HG03520 (cell line): ENCODE measurements around the gene CYP4F22.
"Not testable (repeated sequence)": the region's sequence is repeated elsewhere in the genome, so short reads cannot be mapped to it uniquely, and the experiment has no call there.

Experiments used
- ATAC-seq: cut with Tn5 transposase; IDR thresholded peaks from one replicate; pipeline ENCODE4 v1.9.1; 2021; ENCODE audit warnings: mild to moderate bottlenecking, moderate library complexity; ENCODE audit not compliant: unreplicated experiment

Gene CYP4F22

DNA sequence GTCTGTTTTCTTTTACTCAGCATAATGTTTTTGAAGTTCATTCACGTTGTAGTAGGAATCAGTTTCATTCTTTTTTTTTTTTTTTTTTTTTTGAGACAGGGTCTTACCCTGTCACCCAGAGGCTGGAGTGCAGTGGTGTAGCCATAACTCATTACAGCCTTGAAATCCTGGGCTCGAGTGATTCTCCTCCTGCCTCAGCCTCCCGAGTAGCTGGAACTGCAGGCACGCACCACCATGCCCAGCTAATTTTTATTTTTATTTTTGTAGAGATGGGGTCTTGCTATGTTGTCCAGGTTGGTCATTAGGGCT, 25.2 kb downstream of the CYP4F22 start:
- ATAC-seq, result not testable (repeated sequence)

DNA sequence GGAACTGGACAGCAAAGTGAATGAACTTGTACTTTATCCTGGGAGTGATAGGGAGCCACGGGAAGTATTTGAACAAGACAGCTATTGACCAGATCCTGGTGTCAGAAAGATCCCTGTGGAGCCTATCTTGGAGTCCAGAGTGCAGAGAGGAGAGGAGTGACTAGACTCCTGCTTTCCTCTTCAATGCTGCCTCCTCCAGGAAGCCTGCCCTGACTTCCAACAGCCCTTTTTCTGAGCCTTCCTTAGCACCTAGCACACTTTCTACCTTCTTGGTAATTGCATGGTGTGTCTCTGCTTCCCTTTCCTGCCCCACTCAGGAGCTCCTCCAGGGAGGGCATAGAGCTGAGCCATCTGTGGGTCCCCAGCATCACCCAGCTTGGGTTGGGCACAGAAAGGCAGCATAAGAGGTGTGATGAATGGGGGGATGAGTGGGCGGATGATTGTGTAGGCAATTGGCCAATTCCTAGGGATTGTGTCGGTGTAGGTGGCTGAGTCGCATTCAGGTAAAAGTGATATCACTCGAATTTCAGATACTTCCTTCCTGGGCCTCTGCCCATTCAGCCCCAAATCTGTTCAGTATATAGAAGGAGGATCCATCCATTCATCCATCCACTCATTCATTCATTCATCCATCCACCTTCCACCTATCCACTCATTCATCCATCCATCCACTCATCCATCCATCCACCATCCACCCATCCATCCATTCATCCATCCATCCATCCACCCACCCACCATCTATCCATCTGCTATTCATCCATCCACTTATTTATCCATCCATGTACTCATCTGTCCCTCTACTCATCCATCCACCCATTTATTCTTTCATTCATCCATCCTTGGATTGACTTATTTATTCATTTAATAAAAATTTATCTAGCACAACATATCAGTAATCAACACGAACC, 26.9 kb downstream of the CYP4F22 start:
- no peak for ATAC-seq

DNA sequence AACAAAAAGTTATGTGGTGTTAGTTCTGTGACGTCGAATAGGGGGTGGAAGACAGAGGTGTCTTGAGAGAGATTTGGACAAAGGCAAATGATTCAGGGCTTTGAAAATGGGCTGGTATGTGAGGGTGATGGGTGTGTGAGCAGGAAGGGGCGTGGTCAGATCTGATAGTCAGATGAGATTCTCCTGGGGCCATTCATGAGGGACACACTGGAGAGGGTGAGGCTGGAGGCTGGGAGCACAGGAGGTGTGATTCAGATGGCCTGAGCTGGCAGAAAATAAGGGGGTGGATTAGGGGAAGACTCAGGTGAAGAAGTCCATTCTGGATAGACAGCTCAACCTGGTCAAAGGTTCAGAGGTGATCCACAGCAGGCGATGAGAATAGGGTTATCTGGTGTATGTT, 28.0 kb downstream of the CYP4F22 start:
- ATAC-seq, result no peak

GRCh38 chr19:15538774-15539173, 30.4 kb downstream of the CYP4F22 start:
- no peak for ATAC-seq

DNA sequence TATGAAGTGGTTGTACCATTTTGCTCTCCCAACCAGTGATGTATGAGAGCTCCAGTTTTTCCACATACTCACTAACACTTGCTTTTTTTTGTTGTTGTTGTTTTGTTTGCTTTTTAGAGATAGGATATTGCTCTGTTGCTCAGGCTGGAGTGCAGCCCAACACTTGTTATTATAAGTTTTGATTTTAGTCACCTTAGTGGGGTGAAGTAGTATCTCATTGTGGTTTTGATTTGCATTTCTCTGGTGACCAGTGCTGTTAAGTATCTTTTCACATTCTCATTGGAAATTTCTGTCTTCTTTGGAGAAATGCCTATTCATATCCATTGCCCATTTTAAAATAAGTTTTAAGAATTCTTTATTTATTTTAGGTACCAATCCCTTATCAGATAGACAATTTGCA, 31.3 kb downstream of the CYP4F22 start:
- ATAC-seq, result no peak

DNA sequence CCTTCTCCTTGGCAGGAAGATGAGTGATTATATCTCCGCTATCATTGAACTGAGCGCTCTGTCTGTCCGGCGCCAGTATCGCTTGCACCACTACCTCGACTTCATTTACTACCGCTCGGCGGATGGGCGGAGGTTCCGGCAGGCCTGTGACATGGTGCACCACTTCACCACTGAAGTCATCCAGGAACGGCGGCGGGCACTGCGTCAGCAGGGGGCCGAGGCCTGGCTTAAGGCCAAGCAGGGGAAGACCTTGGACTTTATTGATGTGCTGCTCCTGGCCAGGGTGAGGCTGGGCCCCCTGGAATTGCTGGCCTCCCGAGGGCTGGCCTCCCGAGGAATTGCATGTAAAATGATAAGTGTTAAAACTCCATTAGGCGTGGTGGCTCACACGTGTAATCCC, 32.1 kb downstream of the CYP4F22 start:
- no peak for ATAC-seq

DNA sequence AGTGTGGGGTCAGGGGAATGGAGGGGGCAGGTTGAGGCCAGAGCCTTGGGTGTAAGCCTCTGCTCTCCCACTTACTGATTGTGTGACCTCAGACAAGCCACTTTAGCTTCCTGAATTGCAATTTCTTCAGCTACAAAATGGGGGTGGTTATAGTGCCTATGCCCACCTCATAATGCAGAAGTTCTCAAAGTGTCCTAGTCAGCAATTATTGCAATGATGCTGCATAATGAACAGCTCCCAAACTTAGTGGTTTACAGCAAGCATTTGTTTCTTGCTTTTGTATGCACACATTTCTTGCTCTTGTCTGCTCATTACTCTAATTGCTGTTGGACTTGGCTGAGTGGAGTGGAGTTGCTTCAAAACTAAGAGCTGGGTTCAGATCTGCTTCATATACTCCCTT, 36.0 kb downstream of the CYP4F22 start:
- no peak for ATAC-seq

GRCh38 chr19:15544970-15545369, 36.6 kb downstream of the CYP4F22 start:
- ATAC-seq, result no peak

- no peak for ATAC-seq
Observed at GRCh38 chr19:15548648-15549047, 40.3 kb downstream of the CYP4F22 start.

DNA sequence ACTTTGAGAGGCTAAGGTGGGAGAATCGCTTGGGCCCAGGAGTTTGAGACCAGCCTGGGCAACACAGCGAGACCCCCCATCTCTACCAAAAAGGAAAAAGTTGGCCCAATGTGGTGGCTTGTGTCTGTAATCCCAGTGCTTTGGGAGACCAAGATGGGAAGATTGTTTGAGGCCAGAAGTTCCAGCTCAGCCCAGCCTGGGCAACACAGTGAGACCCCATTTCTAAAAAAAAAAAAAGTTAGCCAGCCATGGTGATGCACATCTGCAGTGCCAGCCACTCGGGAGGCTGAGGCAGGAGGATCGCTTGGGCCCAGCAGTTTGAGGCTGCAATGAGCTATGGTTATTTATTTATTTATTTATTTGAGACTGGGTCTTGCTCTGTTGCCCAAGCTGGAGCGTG, 41.3 kb downstream of the CYP4F22 start:
- no peak for ATAC-seq

- no peak for ATAC-seq
Observed at GRCh38 chr19:15550273-15550672, 41.9 kb downstream of the CYP4F22 start.

DNA sequence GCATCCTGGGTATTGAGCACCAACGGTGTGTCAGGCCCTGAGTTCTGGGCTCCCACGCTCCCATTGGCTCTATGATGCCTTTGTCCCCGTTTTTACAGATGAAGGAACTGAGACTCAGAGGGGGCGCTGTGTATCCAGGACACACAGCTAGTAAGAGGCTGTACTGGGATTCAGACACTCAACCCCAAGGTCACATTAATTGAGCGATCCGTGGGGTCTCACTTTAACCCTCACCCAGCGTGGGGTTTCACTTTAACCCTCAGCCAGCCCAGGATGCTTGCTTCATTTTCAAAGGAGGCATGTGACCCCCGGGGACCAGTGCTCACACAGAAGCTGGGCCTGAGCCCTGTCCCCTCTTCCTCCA, 42.6 kb downstream of the CYP4F22 start:
- ATAC-seq, result no peak

GRCh38 chr19:15551293-15552004, 43.1 kb downstream of the CYP4F22 start:
- no peak for ATAC-seq

DNA sequence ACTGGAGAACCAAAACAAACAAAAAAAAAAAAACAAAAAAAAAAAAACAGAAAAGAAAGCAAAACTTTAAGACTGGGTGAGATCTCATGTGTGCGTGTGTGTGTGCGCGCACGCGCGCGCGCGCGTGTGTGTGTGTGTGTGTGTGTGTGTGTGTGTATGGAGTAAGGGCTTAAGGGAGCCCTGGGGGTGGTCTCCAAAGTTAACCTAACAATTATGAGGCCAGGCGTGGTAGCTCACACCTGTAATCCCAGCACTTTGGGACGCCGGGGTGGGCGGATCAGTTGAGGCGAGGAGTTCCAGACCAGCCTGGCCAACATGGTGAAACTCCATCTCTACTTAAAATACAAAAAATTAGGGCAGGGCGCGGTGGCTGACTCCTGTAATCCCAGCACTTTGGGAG, 46.7 kb downstream of the CYP4F22 start:
- ATAC-seq, result no peak

DNA sequence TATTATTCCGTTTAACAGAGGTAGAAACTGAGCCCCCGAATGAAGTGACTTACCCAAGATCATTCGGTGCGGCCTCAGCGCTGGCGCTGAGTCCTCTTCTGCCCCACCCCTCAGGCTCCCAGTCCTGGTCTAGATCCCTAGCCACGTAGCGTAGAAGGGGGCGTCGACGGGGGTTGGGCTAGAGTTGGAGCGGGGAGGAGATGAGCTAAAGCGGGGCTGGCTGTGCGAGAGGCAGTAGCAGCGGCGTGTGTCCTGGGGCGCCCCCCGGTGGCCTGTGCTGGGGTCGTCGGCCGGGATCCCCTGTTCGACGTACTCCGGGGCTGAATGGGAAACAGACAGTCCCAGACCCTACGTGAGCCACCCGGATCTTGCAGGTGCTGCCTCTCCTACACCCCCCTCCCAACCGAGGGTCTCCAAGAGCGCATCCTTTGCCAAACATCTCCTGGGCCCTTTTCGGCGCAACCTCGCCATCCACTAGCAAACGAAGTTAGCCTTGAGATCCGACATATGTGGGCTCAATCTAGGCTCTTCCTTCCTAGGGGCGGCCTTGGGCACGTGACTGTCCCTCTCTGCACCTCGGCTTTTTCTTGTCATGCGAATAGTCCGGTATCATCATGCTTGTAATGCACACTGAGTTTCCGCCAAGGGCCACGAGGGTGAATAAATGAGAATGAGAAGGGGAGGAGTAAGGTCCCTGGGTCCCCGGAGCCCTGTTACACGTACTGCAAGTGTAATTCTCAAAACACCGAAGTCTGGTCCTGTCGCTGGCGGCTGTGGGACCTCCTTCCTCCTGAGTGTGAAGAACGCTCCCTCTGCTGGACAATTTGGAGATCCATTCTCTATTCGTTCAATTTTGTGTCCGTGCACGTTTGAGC, 47.7 kb downstream of the CYP4F22 start:
- ATAC-seq, result peak; percentile 59

- no peak for ATAC-seq
Observed at GRCh38 chr19:15556634-15557181, 48.4 kb downstream of the CYP4F22 start.

DNA sequence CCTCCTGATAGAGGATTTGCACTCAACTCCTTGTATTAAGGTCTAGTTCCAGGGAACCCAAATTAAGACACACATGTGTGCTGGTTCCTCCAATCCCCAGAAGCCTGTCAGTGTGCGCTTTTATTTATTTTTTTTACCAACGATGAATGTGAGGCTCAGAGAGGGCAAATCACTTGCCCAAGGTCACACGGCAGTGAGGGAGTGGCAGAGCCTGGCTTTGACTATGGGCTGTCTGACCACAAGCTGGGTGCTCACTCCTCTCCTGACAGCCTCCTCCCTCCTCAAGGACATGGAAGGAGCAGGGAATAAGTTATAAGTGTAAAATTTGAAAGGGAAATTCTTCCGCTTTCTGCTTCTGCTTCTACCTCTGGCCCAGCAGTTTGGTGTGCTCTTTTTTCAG, 48.9 kb downstream of the CYP4F22 start:
- no peak for ATAC-seq

GRCh38 chr19:15562145-15562544, 53.8 kb downstream of the CYP4F22 start:
- ATAC-seq, result no peak

DNA sequence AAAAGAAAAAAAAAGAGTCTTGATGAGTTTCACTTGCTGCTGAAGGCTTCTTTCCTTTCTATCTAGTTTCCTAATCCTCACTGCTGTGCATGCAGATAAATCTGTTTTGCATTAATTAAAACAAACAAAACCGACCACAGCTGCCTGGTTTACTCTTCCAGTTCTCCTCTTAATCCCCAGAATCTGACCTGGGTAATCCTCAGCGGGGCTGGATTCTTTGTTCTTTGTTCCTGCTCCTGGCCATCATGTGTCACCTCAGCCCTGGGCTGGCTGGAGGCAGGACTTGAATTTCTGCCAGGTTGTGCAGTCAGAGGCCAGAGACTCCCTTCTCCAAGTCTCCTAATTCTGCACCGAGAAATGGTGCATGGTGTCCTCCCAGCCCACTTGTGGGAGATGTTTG, 54.5 kb downstream of the CYP4F22 start:
- no peak for ATAC-seq

GRCh38 chr19:15563325-15563794, 55.0 kb downstream of the CYP4F22 start:
- ATAC-seq, result no peak

GRCh38 chr19:15563931-15564330, 55.6 kb downstream of the CYP4F22 start:
- no peak for ATAC-seq
